Activated CD8-positive, alpha-beta memory T cell treated with anti-CD3 and anti-CD28 coated beads, Interleukin-2, amount 50 U/mL, for 1 hour (primary cell): ENCODE measurements around the gene BPGM.
"Not testable (repeated sequence)": the region's sequence is repeated elsewhere in the genome, so short reads cannot be mapped to it uniquely, and the experiment has no call there.

ENCODE experiments used
- DNase-seq: peaks from one replicate; pipeline ENCODE4 v3.0.0-alpha.2; 2020; ENCODE audit errors: extremely low read depth

BPGM gene

DNA sequence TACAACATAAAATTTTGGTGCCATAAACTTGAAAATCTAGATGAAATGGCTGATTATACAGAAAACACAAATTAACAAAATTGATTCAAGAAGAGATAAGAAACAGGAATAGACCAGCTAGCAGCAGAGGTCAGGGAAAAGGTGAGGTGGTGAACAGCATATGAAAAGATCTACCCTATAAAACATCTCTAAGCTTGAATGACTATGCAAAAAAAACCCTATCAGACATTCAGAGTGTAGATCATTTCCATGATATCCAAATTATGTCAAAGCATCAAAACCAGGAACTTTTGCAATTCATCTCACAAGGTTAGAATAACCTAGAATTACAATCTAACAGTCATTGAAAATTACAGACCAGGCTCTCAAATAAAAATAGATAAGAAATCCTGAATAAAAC, 14.6 kb upstream of the BPGM start:
- no peak for DNase-seq

- no peak for DNase-seq
Measured at GRCh38 chr7:134632937-134633540, 13.6 kb upstream of the BPGM start.

DNA sequence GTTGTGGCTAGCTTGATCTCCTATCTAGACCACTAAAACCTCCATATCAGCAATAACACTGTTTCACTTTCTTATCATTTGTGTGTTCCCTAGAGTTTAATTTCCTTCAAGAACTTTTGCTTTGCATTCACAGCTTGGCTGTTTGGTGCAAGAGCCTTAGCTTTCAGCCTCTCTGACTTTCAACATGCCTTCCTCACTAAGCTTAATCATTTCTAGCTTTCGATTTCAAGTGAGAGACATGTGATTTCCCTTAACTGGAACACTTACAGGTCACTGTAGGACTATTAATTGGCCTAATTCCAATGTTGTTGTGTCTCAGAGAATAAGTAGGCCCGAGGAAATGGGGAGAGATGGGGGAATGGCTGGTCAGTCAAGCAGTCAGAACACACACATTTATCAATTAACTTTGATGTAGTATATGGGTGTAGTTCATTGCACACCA, 10.6 kb upstream of the BPGM start:
- no peak for DNase-seq

- no peak for DNase-seq
Measured at GRCh38 chr7:134637441-134637840, 9.2 kb upstream of the BPGM start.

DNA sequence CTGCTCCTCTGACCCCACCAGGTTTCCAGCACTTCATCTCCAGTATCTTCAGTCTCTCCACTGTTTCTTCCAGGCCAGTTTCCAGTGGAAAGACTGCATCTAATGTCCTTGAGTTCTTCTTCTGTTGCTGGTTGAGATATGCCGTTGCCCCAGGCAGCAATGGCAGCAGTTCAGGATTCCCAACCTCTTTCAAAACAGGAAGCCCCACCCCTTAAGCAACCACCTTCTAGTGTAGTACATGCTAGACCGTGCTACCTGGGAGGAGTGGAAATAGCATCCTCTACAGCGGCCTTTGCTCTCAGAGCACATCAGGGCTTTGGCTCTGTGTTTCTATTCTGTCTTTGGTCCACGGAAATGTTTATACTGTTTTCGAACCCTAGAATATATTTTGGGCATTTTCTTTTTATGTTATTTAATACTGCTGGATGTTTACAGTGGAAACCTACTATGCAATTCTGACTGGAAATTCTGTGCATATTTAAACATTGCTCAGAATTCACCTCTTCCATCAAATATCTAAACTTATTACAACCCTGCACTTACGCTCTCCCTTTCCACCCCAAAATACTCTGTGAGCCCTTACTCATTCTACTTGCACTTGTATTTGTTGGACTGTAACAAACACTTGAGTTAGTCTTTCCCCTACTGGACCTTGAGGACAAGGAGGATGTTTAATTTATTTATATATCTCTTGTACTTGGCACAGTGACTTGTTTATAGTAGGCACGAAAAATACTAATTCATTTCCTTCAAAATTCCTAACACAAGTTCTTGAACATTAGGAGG, 8.5 kb upstream of the BPGM start:
- no peak for DNase-seq

GRCh38 chr7:134639061-134639460, 7.6 kb upstream of the BPGM start:
- no peak for DNase-seq

DNA sequence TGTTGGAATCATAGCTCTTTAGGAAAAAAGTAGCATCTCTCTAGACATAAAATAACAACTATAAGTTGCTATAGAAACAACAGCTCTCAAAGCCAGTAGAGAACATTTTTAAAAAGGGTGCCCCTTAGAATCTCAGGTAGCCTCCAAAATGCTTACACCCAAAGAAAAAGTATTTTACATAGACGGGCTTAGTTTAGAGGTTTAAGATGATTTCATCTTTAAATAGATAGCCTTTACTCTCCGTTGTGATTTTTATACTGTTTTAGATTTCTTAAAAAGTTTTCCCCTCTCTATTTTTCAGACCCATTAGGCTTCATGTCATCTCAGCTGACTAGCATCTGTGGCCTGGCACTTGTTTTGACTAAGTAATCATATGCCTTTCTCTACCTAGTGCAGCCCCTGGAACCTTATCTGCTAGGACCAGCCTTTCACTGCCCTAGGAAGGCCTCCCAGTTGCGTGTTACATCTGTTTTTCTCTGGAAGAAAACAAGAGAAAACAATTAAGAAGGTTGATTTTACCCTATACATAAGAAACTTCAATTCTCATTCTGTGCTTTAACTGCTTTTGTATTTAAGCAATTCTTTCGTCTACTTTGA, 6.9 kb upstream of the BPGM start:
- no peak for DNase-seq

DNA sequence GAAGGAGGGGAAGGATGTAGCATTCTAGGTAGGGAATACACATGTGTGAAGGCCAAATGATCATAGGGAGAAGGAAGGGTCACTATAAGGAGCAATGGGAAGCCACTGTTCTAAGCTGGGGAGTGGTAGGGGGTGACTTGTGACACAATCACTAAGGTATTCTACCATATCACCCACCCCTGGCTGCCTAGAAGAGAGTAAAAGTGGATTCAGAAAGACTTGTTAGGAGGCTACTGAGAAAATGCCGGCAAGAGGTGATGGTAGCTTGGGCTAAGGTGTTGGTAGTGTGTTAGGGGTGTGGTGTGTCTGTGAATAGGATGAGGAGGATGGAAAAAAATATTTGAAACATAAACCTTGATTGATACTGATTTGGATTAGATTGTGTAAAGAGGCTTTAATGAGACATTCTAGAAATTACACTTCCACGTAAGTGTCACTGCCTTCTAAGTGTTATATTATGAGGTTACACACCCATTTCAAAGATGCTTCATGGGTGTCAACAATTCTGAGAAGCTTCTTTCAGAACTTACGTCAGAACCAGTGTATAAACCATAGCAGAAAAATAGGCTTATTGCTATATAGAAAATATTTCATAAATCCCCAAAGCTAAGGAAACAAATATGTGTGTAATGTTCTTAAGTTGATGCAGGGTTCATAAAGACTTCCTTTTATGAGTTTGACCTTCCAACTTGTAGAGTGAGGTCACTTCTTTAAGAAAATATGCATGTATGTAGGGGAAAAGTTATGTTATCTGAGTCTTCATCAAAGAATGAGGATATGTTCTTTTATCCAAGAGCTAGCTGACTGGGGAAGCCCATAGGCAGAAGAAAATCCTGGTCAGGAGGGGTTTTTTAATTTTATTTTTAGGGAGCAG, 5.6 kb upstream of the BPGM start:
- no peak for DNase-seq

DNA sequence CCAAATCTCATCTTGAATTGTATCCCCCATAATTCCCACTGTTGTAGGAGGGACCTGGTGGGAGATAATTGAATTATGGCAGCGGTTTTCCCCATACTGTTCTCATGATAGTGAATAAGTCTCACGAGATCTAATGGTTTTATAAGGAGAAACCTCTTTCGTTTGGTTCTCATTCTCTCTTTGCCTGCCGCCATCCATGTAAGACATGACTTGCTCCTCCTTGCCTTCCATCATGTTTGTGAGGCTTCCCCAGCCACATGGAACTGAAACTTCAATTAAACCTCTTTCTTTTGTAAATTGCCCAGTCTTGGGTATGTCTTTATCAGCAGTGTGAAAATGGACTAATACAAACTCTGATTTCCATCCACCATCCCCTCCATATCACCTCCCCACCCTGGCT, 4.7 kb upstream of the BPGM start:
- not testable (repeated sequence) for DNase-seq

DNA sequence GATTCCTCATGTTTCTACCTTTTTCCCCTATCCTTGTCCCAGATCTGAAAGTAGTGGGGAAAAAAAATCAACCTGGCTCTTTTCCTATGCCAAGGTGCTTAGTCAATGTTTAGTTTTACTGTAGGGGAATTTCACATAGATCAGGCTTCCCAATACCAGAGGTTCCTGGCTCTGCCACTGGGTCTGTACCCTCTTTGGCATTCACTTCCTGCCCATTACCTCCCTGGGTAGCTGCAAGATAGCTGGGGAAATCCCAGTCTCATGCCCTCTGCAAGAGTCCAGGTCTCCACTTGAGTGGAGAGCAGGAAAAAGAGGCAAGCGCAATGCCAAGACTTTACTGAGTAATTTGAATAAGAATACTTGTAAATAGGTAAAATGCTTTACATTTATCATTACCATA, 3.5 kb upstream of the BPGM start:
- DNase-seq, result no peak

DNA sequence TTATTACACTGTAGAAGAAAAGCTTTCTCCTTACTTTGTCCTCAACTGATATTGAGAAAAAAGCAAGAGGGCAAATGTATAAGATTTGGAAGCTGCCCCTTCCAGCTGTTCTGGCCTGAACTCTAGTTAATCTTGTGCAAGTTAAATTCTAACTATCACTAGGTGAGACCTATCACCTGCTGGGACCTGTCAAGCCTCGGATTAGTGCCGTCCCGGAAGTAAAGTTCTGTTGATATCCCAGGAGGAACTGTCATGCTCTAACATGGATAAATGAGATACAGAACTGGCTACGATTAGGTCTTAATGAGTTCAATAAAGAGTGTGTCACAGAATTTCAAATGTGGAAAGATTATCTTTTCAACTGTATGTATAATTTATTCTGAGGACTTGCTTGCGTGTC, 1.2 kb upstream of the BPGM start:
- no peak for DNase-seq

DNA sequence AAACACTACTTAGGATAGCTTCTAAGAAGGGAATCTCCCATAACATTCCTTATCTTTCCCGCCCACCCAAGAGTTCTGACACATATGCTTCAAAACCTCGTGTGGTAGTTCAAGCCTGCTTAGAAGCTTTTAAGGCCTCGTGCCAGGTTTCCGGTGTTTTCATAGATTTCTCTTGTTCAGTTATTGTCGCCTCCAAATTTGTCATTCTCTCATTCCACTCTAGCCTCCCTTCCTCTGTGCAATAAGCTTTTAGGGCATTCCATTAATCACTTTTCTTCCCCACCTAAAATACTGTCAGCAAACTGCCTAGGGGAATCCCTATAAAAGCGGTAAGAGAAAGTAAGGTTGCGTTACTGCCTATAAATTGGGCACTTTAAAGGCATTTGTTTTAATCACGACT, 718 bp upstream of the BPGM start:
- no peak for DNase-seq

DNA sequence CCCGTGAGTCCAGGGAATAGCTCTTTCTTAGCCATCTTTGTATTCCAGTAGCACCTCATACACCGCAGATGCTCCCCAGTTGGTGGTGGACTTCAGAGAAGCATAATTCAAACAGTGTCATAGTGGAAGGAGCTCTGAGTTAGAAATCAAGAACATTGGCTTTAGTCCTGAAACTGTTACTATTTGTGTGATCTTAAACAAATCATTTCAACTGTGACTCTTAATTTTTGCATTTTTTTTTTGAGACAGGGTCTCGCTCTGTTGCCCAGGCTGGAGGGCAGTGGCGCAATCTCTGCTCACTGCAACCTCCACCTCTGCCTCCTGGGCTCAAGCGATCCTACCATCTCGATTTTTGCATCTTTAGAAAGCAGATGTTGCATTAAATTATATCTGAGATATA, 1.8 kb downstream of the BPGM start:
- no peak for DNase-seq

- no peak for DNase-seq
Measured at GRCh38 chr7:134649226-134649775, 2.6 kb downstream of the BPGM start.

DNA sequence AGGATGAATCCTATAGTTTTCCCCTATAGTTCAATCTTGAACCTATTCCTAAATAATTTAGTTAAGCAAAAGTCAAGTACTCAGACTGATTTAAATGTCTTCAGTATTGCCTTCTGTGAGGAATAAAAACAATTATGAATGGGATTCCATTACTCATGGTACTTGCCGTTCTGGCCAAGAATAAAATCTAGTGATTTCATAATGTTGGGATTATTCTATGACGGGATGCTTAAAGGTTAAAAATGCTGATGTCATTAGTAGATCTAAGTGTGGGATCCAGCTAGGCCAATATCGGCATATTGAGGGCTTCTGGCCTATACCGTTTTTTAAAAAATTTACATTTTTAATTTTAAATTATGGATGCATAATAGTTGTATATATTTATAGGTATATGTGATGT, 5.3 kb downstream of the BPGM start:
- DNase-seq, result no peak

- no peak for DNase-seq
Measured at GRCh38 chr7:134654104-134654775, 7.6 kb downstream of the BPGM start.

DNA sequence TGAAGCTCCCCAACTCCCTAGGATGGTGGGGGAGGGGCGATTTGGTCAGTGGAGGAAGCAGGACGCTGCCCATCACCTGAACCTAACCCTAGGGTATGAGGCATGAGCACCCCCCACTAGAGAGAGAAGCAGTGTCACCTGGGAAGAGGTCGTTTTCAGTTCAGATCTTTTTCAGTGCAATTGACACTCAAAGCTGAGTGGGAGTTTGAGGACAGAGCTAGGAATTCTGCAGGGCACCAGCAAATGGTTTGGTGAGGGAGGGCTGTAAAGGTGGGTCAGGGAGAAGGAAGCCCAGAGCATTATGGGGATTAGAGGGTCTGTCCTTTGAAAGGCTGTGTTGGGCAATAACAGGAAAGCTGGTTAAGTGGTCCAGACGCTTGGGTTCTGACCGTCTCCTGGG, 10.9 kb downstream of the BPGM start:
- no peak for DNase-seq

DNA sequence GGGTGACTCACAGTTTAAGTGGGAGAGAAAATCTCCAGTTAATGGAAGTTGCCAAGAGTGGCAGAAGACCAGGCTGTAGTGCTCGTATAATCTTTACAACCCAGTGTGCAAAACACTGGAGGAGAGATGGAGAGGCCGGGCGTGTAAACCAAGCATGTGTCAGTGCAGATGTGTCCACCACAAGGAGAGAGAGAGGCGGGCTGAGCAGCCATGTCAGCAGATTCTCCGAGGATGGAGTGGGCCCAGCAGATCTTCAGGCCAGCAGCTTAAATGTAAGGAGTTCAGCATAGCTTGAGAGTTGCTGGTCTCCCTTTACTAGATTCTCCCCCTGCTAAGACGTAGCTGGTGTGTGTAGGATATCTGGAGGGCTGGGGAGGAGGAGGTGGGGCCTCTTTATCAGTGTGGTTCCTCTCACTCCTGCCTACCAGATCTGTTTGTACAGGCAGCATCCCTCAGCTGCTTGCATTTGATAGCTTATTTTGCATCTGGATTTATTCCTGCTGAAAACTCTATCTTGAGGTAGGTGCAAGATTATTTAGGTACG, 13.7 kb downstream of the BPGM start:
- DNase-seq, result no peak

GRCh38 chr7:134660961-134661376, 14.3 kb downstream of the BPGM start:
- DNase-seq, result no peak

- DNase-seq, result no peak
Measured at GRCh38 chr7:134662166-134662870, 15.7 kb downstream of the BPGM start.

GRCh38 chr7:134662871-134663205, 16.2 kb downstream of the BPGM start:
- no peak for DNase-seq
